Stimulated activated CD4-positive, alpha-beta T cell treated with anti-CD3 and anti-CD28 coated beads, TNF-alpha, amount 100 ng/mL, for 24 hours (primary cell): Measurements from ENCODE around the gene CACNB1.
A peak's percentile ranks its signal among the peaks of the same experiment; 100 is the strongest.
"Not testable (repeated sequence)": the region's sequence is repeated elsewhere in the genome, so short reads cannot be mapped to it uniquely, and the experiment has no call there.

Source experiments
- DNase-seq, 3 experiments: peaks; one replicate each; pipeline ENCODE4 v3.0.0-alpha.2; 2020; ENCODE audit warnings: low read depth in 3 of 3

The CACNB1 gene

GRCh38 chr17:39151150-39151942 lies 46.1 kb downstream of the CACNB1 start, which contains the start of gene PLXDC1:
TSS of gene PLXDC1 (minus strand) at chr17:39151637. CDS start at chr17:39151437, 200 bp downstream.
- DNase-seq: peak in 1 of 3 experiments; percentile 16

DNA sequence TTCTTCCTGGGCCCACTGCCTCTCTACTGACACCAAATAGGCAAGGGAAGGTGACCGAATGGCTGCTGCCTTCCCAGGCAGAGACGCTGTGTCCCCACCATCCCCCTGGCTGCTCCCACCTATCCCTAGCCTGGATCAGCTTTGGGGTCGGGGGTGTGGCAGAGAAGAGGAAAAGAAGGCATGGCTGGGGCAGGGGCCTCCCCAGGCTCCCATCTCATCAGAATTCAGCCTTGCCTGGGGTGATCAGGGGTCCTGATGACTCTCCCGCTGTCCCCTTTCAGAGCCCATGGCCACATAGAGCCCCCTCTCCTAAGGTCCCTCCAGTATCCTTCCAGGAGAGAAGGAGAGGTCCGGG lies 46.7 kb downstream of the CACNB1 start:
- no peak for DNase-seq

DNA sequence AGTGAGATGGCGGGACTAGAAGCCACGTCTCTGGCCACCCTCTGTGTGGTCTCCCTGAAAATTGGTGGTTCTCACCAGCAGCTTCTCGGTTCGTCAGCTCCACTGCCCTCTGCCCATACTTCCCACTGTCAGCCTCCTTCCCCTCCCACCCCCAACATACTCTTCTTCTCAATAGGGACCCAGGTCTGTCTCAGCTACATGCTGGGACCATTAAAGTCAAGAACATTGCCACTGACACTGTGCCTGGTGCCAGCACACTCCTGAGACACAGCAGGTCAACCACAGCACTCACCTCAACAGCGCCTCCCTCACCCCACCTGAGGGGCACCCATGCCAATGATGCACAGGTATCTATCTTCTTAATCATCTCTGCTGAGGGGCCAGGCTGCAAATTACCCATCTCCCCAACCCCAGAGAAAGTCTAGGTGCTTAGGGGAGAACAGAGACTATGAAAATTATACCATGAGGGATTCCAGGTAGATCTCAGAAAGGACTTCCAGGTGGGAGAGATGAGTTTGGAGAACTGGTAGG lies 47.3 kb downstream of the CACNB1 start:
- DNase-seq: no peak

- no peak for DNase-seq
Measured at GRCh38 chr17:39147221-39148185, 50.0 kb downstream of the CACNB1 start.

GRCh38 chr17:39146273-39146672 lies 51.2 kb downstream of the CACNB1 start:
- DNase-seq: no peak

GRCh38 chr17:39145143-39145542 lies 52.3 kb downstream of the CACNB1 start:
- no peak for DNase-seq

DNA sequence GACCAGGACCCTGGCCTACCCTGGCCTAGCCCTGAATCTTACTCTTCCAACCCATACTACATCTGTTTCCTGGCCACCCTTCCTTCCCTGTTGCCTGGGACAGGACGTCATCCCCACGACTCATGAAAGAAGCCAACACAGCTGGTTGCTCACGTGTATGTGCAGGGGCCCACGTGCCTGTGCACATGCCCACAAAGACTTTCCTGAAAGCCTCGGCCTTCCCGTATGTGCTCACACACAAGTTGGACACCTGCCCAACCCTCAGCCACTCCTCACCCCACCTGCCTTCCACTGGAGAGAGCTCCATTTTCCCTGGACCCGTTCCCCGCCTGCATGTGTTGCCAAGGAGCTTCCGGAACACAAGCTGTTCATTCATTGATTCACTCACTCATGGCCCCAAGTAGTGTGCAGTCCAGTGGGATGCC lies 53.0 kb downstream of the CACNB1 start:
- no peak for DNase-seq

- DNase-seq: no peak
Measured at GRCh38 chr17:39143552-39144093, 53.8 kb downstream of the CACNB1 start.

DNA sequence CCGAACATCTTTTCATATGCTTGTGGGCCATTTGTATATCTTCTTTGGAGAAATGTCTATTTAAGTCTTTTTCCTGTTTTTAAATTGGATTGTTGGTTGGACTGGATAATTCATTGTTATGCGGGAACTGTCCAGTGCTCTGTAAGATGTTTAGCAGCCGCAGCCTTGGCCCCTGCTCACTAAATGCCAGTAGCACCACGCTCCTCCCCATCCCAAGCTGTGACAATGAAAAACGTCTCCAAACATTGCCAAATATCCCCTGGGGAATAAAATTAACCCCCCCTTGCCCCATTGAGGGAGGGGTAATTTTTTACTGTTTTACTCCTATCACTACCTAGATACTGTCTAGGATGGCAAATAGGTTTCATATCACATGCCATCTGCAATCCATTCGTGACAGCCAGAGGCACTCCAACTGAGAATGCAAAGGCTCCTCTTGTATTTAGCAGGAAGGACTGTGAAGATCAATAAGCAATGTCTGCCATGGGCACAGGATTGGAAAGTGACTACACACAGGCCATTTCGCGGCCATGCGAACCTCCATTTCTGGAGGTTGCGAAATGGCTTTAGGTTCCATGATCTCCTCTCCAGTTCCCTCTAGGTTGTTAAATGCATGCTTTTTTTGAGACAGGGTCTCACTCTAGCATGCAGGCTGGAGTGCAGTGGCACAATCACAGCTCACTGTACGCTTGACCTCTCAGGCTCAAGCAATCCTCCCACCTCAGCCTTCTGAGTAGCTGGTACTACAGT lies 55.4 kb downstream of the CACNB1 start:
- no peak for DNase-seq

GRCh38 chr17:39141294-39141693 lies 56.2 kb downstream of the CACNB1 start:
- no peak for DNase-seq

DNA sequence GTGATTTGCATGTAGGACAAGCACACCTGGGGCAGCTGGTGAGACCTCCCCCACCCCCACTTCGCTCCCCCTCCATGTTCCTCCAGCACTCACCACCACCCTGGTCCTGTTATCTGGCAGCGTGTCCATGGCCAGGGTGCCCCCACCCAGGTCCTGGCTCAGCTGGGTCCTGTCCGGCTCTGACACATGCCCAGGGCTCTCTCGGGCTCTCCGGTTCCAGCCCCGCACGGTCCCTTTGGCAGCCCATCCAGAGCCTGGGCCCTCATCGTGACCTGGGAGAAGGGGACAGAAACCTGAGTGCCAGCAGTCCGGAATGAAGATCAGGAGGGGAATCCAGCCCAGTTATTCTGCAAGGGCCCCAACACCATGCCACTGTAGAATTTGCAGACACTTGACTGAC lies 57.9 kb downstream of the CACNB1 start:
- no peak for DNase-seq

DNA sequence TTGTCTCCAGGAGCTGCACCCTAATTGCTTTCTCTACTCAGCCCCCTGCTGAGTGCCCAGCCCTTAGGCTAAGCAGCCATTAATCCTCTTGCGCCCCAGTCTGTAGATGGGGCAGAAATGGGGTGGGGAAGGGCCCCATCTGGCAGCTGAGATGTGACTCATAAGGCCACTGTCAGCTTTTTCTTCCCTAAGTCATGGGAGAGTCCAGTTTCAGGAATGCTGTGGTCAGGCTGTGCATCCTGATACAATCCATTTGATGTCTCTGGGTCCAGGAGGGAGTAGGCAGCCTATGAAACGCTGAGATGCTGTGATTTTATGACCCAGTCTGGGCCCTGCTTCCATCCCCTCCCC lies 58.3 kb downstream of the CACNB1 start:
- DNase-seq: no peak

- no peak for DNase-seq
Measured at GRCh38 chr17:39138431-39139160, 58.9 kb downstream of the CACNB1 start.

- no peak for DNase-seq
Measured at GRCh38 chr17:39134878-39135277, 62.6 kb downstream of the CACNB1 start.

DNA sequence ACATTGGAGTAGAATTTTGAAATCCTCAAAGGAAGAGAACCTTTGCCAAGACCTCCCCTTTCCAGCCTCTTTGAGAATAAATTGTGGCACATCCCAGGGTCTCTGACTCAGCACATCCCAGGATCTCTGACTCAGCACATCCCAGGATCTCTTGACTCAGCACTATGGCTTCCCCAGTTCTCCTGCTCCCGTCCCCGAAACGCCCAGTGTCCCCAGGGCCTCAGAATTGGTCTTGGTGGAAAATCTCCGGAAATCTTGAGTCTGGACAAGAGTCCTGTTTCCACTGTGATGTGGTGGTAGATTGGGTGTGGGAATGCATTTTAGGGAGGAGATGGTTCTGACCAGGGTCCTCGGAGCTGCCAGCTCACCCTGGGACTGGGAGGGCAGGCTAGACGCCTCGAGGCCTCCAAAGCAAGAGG lies 65.3 kb downstream of the CACNB1 start:
- no peak for DNase-seq

DNA sequence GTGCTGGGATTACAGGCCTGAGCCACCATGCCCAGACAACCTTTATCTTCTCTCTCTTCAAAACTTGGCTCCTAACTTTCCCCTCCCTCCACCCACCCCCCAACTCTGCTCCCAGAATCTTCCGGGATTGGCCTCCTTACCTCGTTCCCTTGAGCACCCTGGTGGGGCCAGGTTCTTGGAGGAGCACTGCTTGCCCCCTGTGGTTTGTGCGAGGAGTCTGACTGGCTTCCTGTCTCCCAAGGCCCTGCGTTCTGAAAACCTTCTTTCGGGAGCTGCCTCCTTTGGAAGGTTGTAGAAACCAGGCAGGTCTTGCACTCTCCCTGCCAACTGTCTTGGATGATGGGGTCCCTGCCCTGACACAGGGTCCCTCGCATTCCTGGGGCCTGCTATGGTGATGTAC lies 65.9 kb downstream of the CACNB1 start:
- no peak for DNase-seq

- no peak for DNase-seq
Measured at GRCh38 chr17:39130205-39130604, 67.3 kb downstream of the CACNB1 start.

DNA sequence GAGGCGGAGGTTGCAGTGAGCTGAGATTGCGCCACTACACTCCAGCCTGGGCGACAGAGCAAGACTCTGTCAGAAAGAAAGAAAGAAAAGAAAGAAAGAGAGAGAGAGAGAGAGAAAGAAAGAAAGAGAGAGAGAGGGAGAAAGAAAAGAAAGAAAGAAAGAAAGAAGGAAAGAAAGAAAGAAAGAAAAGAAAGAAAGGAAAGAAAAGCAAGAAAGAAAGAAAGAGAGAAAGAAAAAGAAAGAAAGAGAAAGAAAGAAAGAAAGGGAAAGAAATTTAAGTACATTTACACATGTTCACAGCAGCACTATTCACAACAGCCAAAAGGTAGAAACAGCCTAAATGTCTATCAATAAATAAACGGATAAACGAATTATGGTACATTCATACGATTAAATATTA lies 67.9 kb downstream of the CACNB1 start:
- DNase-seq: not testable (repeated sequence)

DNA sequence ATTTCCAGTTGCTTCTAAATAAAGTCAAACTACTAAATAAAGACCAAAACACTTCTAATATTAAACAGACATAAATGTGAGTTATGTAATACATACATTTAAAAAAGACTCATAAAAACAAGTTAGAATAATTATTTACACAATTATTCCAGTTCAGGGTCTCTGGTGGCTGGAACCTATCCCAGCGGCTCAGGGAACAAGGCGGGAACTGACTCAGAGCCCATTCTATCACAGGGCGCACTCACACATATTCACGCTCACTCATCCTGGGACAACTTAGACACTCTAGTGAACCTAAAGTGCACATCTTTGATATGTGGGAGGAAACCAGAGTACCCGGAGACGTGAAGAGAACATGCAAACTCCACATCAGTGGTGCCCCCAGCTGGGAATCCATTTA lies 71.0 kb downstream of the CACNB1 start:
- DNase-seq: no peak

DNA sequence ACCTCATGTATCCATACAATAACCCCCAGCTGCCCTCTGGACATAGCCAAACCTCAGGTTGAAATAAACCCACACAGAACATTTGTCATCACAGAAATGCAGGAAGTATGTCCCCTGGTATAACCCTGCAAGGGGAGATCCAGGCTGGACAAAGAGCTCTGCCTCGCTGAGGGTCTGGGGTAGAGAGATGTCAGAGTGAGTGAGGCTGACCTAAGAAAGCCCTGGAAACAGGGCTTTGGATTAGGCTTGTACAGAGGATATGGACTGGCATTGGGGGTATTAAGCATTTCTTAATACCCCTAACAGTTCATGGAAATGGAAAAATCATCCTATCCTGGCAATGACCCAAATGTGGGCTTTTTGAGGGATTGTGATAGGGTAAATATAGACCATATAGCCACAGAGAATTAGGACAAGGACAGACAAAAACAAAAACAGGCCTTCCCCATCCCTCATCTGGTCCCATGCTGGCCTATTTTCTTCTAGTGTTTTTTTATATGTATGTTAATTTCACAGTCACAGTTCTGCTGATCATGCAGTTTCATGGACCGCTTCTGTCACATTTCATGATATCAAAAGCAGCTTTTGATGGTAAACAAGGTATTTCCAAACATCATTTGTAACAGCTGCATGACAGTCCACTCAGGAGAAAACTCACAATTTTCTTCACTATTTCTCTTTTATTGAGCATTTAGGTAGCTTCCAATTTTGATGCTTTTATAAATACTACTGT lies 72.2 kb downstream of the CACNB1 start:
- no peak for DNase-seq
